ENCODE data around the gene EFCC1. TPM values are rescaled to one million over a fixed set of nuclear protein-coding genes. Genes with fewer than 3 reads are reported as not detected.

Gene EFCC1
- total RNA-seq, 2 donors from 2014 or later = 1.8 to 4.0 TPM

DNA sequence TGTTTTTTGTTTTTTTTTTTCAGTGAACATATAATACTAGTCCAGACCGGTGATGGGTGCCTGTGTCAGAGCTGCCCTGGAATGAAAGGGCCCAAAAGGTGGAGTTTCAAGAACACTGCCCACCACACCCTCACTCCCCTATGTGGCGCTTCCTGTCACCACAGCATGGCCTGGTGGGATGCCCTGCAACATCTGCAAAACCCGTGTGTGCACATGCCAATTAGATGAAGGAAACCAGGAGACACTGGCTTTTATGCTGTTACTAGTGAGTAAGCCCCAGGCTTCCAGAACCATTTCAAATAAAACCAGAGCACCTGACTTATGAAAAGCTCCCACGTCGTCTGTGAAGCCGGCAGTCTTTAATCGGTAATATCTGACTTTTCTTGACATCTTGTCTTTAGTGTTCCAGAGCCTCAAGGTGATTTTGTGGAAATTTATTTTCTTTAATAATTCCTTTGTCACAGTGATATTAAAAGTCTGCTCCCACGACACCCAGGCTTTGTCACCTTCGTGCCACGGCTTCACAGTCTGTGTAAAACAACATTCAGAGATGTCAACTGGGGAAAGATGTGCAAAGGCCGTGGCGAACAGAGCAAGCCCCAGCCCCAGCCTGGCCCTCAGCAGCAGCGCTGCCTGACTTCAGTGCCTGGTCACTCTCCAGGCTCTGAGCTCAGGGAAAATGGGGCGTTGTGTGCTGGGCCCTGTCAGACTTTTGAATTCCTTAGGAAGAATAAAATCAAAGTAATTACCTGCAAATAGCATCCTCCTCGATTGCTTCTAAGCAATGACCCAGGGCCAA is 13.6 kb upstream of the EFCC1 start:
- no peaks in the 10 kb centered on the region for H3K9me3 ChIP-seq
- no peaks in the 10 kb centered on the region for H3K36me3 ChIP-seq (replicated peaks in 1 of 2; ENCODE audit: insufficient read depth in 1 of 2, low read depth in 2 of 2)
- intact Hi-C loops (cut with DNase I) = no loop called here
- H3K4me1 ChIP-seq = no peaks in the 10 kb centered on the region
- TF ChIP-seq CTCF (IDR thresholded peaks at IDR 0.05) (no peak), POLR2A (IDR thresholded peaks at IDR 0.05) (no peak)
- no peak overlapping the region for H3K4me3 ChIP-seq
- H3K27ac ChIP-seq = no peak overlapping the region
- ATAC-seq (no peak), DNase-seq (no peak)
- H3K27me3 ChIP-seq = no peaks in the 10 kb centered on the region
- WGBS, 2 donors = 80% methylated on average over 15 of the region's 15 CpGs

- no peak for TF ChIP-seq CTCF (IDR thresholded peaks at IDR 0.05)
- TF ChIP-seq POLR2A (IDR thresholded peaks at IDR 0.05) = no peak
- H3K4me3 ChIP-seq = no peak overlapping the region
- no peak overlapping the region for H3K27ac ChIP-seq
- ATAC-seq = no peak
- H3K36me3 ChIP-seq (replicated peaks in 1 of 2; ENCODE audit: insufficient read depth in 1 of 2, low read depth in 2 of 2) = no peaks in the 10 kb centered on the region
- no peak for DNase-seq
- H3K27me3 ChIP-seq = no peaks in the 10 kb centered on the region
- WGBS, 2 donors = 85 to 88% methylated on average over 8 of the region's 8 CpGs
- intact Hi-C loops (cut with DNase I) = no loop called here
- H3K4me1 ChIP-seq = peaks cover 5% of the 10 kb centered on the region
- no peaks in the 10 kb centered on the region for H3K9me3 ChIP-seq
Measured at GRCh38 chr3:128988286-128988685, 12.8 kb upstream of the EFCC1 start.

- 83 to 90% methylated on average over 18 of the region's 18 CpGs for WGBS, 2 donors
- DNase-seq (peak in 1 of 4 donors; percentile 34), ATAC-seq (no peak)
- no peaks in the 10 kb centered on the region for H3K36me3 ChIP-seq (replicated peaks in 1 of 2; ENCODE audit: insufficient read depth in 1 of 2, low read depth in 2 of 2)
- intact Hi-C loops (cut with DNase I) = no loop called here
- no peaks in the 10 kb centered on the region for H3K27me3 ChIP-seq
- no peak for TF ChIP-seq POLR2A (IDR thresholded peaks at IDR 0.05)
- TF ChIP-seq CTCF (IDR thresholded peaks at IDR 0.05) = no peak
- peaks cover 17% of the 10 kb centered on the region for H3K4me1 ChIP-seq
- no peak overlapping the region for H3K27ac ChIP-seq
- no peak overlapping the region for H3K4me3 ChIP-seq
- no peaks in the 10 kb centered on the region for H3K9me3 ChIP-seq
Measured at GRCh38 chr3:128991355-128991895, 9.7 kb upstream of the EFCC1 start.

GRCh38 chr3:128992926-128993460 is 8.1 kb upstream of the EFCC1 start:
- WGBS, 2 donors = 57 to 68% methylated on average over 6 to 20 of the region's 20 CpGs
- peak; percentile 16 for ATAC-seq

More at GRCh38 chr3:128992926-128993460, 8.1 kb upstream of the EFCC1 start:
- no peaks in the 10 kb centered on the region for H3K36me3 ChIP-seq (replicated peaks in 1 of 2; ENCODE audit: insufficient read depth in 1 of 2, low read depth in 2 of 2)
- H3K27me3 ChIP-seq = no peaks in the 10 kb centered on the region
- TF ChIP-seq CTCF (IDR thresholded peaks at IDR 0.05) (no peak), POLR2A (IDR thresholded peaks at IDR 0.05) (no peak)
- H3K4me1 ChIP-seq = peaks cover 17% of the 10 kb centered on the region
- no peak for DNase-seq
- H3K9me3 ChIP-seq = no peaks in the 10 kb centered on the region
- intact Hi-C loops (cut with DNase I) = no loop called here
- no peak overlapping the region for H3K27ac ChIP-seq
- H3K4me3 ChIP-seq = no peak overlapping the region
